GM12878 (cell line): ENCODE data around the gene DNAJC17. TPM values are rescaled to one million over a fixed set of nuclear protein-coding genes. Genes with fewer than 3 reads are reported as not detected.

ENCODE experiments used
- BMI1 ChIP-seq: fragments of 450-650 bp; IDR thresholded peaks from 2 replicates; pipeline ENCODE4 v1.6.1; 2016; ENCODE audit warnings: mild to moderate bottlenecking, moderate library complexity, borderline replicate concordance
- CEBPZ ChIP-seq: fragments of 150-350 bp; IDR thresholded peaks from 2 replicates; pipeline ENCODE4 v1.6.1; 2016; ENCODE audit warnings: low read depth, low read length
- EED ChIP-seq: sonication (generic); IDR thresholded peaks from 2 replicates; pipeline ENCODE4 v1.6.1; 2016; ENCODE audit warnings: antibody characterized with exemption, low read depth
- ESRRA ChIP-seq: IDR thresholded peaks from 2 replicates; pipeline ENCODE4 v1.6.1; 2012; ENCODE audit warnings: mild to moderate bottlenecking, low read length, improper control_type of control experiment
- JUND ChIP-seq: IDR thresholded peaks from 2 replicates; pipeline ENCODE4 v1.6.1; 2012; ENCODE audit warnings: low read depth, mild to moderate bottlenecking, low read length, improper control_type of control experiment, moderate library complexity
- KLF5 ChIP-seq: fragments of 450-650 bp; IDR thresholded peaks from 2 replicates; pipeline ENCODE4 v1.6.1; 2014; ENCODE audit warnings: mild to moderate bottlenecking; ENCODE audit not compliant: partially characterized antibody
- NR2C1 ChIP-seq: fragments of 450-650 bp; IDR thresholded peaks from 2 replicates; pipeline ENCODE4 v1.6.1; 2017; ENCODE audit warnings: antibody characterized with exemption, mild to moderate bottlenecking, moderate library complexity
- PAX8 ChIP-seq: fragments of 450-650 bp; IDR thresholded peaks from 2 replicates; pipeline ENCODE4 v1.6.1; 2017; ENCODE audit warnings: mild to moderate bottlenecking, moderate library complexity
- RB1 ChIP-seq: fragments of 450-650 bp; formaldehyde crosslinking; IDR thresholded peaks from 2 replicates; pipeline ENCODE4 v1.6.1; 2017; ENCODE audit warnings: mild to moderate bottlenecking, borderline replicate concordance
- RELA ChIP-seq: fragments of 450-650 bp; IDR thresholded peaks from 2 replicates; pipeline ENCODE4 v1.8.0; 2014; ENCODE audit warnings: borderline replicate concordance; ENCODE audit not compliant: partially characterized antibody
- SKIL ChIP-seq: fragments of 450-650 bp; IDR thresholded peaks from 2 replicates; pipeline ENCODE4 v1.6.1; 2017; ENCODE audit warnings: mild to moderate bottlenecking, low read depth, inconsistent platforms; ENCODE audit not compliant: poor library complexity, severe bottlenecking
- SMAD1 ChIP-seq: fragments of 450-650 bp; IDR thresholded peaks from 2 replicates; pipeline ENCODE4 v1.6.1; 2018; ENCODE audit warnings: mild to moderate bottlenecking, low read depth; ENCODE audit not compliant: partially characterized antibody
- SRF ChIP-seq, 2 experiments: IDR thresholded peaks; 2 replicates each; pipeline ENCODE4 v1.6.1; 2011; ENCODE audit warnings: low read depth in 2 of 2, low read length in 2 of 2, mild to moderate bottlenecking in 1 of 2, moderate library complexity in 1 of 2
- SUZ12 ChIP-seq: fragments of 200-600 bp; sonication (generic); IDR thresholded peaks from one replicate; pipeline ENCODE4 v1.6.1; 2018; ENCODE audit warnings: antibody characterized with exemption, mild to moderate bottlenecking; ENCODE audit not compliant: unreplicated experiment
- TARDBP ChIP-seq: IDR thresholded peaks from 2 replicates; pipeline ENCODE4 v1.6.1; 2016; ENCODE audit warnings: borderline replicate concordance
- TBL1XR1 ChIP-seq: IDR thresholded peaks from 2 replicates; pipeline ENCODE4 v1.6.1; 2012; ENCODE audit warnings: low read depth, low read length, improper control_type of control experiment
- YBX1 ChIP-seq: fragments of 450-650 bp; IDR thresholded peaks from 2 replicates; pipeline ENCODE4 v1.6.1; 2016; ENCODE audit warnings: antibody characterized with exemption
- ZNF24 ChIP-seq: fragments of 450-650 bp; IDR thresholded peaks from 2 replicates; pipeline ENCODE4 v1.6.1; 2017; ENCODE audit warnings: antibody characterized with exemption, mild to moderate bottlenecking
- ZNF274 ChIP-seq: IDR thresholded peaks from one replicate; pipeline ENCODE4 v1.8.0; 2011; ENCODE audit not compliant: insufficient read length, insufficient read depth
- ZNF622 ChIP-seq: fragments of 450-650 bp; IDR thresholded peaks from 2 replicates; pipeline ENCODE4 v1.6.1; 2017; ENCODE audit warnings: mild to moderate bottlenecking, inconsistent platforms
- polyA plus RNA-seq, 11 experiments: library from polyadenylated mRNA; depleted of rRNA in 4 of 11; unstranded in 6 of 11; stranded (reverse) in 5 of 11; fragments of >200 nt; fragmentation: Nextera tagmentation in 4 of 11; fragmentation: Illumina TruSeq in 1 of 11; extraction: Ambion mirVana in 4 of 11; extraction: Trizol in 1 of 11; gene quantifications; 1 replicate in 1 of 11; 2 replicates in 10 of 11; pipeline versions ENCODE4 v1.2.1 to v1.2.3, GENCODE V29; 2011 to 2016; ENCODE audit warnings: inconsistent platforms in 2 of 11, missing spikeins in 2 of 11, low read depth in 1 of 11
- total RNA-seq, 4 experiments: library from RNA; depleted of rRNA in 3 of 4; stranded (reverse); fragments of >200 nt in 3 of 4; fragmentation: Illumina TruSeq in 1 of 4; extraction: Trizol in 1 of 4; gene quantifications; 2 replicates each; pipeline versions ENCODE4 v1.2.1 to v1.2.3, GENCODE V29; 2013 to 2021
- TF ChIP-seq, protein P1 (sequence below): IDR thresholded peaks from 2 replicates; pipeline ENCODE4 v1.6.1; 2012; ENCODE audit warnings: low read depth, low read length, improper control_type of control experiment
- TF ChIP-seq, protein P2 (sequence below): fragments of 450-650 bp; IDR thresholded peaks from 2 replicates; pipeline ENCODE4 v1.6.1; 2017; ENCODE audit warnings: antibody characterized with exemption, mild to moderate bottlenecking, moderate library complexity

DNAJC17 gene
- total and polyA plus RNA-seq, 10 of the 15 experiments (the other 5 are each of a cell fraction or from before 2014, with no cell fraction given), result 6.1 to 62.8 (median 45.4) TPM

DNA sequence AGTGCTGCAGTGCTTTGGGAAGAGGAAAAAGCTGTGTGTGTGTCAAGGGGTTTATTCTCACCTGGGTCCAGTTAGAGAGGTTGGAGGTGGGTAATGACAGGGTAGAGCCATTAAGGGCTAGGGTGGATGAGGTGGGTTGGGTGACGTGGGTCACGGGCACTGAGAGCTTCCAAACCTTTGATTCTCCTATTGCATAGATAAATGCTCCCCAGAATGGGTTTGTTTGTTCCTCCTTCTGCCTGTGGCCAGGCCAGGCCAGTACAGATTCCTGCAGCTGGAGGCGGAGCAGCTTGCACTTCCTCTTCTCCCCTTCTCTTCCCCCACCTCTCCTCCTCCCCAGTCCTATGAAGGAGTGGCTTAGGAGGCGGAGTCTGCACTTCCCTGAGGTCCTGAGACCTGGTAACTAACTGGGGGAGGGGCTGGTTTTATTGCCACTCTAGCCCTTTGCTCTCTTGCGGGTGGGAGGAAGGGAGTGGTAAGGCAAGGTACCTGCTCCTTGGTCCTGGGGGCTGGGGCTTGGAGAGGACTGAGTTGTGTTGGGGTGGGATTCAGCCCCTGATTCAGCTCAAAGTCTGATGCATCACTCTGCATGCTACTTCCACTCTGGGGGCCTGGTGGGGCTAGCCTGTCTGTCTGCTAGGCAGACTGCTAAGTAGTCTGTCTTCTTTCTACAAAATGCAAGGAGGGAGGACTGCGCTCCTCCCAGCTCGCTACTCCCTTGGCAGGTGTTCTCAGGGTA lies 40.1 kb upstream of the DNAJC17 start (continued):
- TF ChIP-seq CEBPZ (no peak), SKIL (no peak), ZNF274 (no peak), SRF (IDR thresholded peaks at IDR 0.05; ENCODE audit: low read depth in 2 of 2, low read length in 2 of 2) (no peak), PAX8 (no peak), YBX1 (no peak), SMAD1 (no peak), ESRRA (no peak), RELA (no peak), ZNF622 (no peak), TBL1XR1 (no peak), KLF5 (no peak), SUZ12 (no peak), NR2C1 (no peak), JUND (no peak), EED (peak; percentile 58), ZNF24 (no peak), TARDBP (no peak), BMI1 (no peak), RB1 (no peak)
- TF ChIP-seq, protein P1, sequence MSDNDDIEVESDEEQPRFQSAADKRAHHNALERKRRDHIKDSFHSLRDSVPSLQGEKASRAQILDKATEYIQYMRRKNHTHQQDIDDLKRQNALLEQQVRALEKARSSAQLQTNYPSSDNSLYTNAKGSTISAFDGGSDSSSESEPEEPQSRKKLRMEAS, result peak; percentile 6; the same call in 1 of the 2 replicates
- TF ChIP-seq, protein P2, sequence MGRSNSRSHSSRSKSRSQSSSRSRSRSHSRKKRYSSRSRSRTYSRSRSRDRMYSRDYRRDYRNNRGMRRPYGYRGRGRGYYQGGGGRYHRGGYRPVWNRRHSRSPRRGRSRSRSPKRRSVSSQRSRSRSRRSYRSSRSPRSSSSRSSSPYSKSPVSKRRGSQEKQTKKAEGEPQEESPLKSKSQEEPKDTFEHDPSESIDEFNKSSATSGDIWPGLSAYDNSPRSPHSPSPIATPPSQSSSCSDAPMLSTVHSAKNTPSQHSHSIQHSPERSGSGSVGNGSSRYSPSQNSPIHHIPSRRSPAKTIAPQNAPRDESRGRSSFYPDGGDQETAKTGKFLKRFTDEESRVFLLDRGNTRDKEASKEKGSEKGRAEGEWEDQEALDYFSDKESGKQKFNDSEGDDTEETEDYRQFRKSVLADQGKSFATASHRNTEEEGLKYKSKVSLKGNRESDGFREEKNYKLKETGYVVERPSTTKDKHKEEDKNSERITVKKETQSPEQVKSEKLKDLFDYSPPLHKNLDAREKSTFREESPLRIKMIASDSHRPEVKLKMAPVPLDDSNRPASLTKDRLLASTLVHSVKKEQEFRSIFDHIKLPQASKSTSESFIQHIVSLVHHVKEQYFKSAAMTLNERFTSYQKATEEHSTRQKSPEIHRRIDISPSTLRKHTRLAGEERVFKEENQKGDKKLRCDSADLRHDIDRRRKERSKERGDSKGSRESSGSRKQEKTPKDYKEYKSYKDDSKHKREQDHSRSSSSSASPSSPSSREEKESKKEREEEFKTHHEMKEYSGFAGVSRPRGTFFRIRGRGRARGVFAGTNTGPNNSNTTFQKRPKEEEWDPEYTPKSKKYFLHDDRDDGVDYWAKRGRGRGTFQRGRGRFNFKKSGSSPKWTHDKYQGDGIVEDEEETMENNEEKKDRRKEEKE, result no peak
